HL-60 (cell line): ENCODE data around the gene SIX2.

ENCODE experiments used
- DNase-seq, 2 experiments: peaks; one replicate each; pipeline ENCODE4 v3.0.0-alpha.2; 2010 to 2020; ENCODE audit warnings: low read depth in 1 of 2, low spot score in 1 of 2
- H3K27ac ChIP-seq: fragments of 250-450 bp; sonication (Bioruptor Pico); replicated peaks from 2 replicates; pipeline ENCODE4 v1.5.1; 2020; ENCODE audit warnings: mild to moderate bottlenecking, moderate library complexity
- H3K27me3 ChIP-seq: fragments of 250-450 bp; sonication (Bioruptor Pico); 2 replicates; pipeline ENCODE4 v1.5.1; 2021; ENCODE audit warnings: mild to moderate bottlenecking, moderate library complexity; ENCODE audit not compliant: insufficient read depth, poor library complexity, severe bottlenecking
- H3K4me3 ChIP-seq: replicated peaks from 2 replicates; pipeline ENCODE4 v1.5.1; 2011; ENCODE audit warnings: mild to moderate bottlenecking, control low read depth, low read length; ENCODE audit not compliant: insufficient read depth
- CTCF ChIP-seq: IDR thresholded peaks from one replicate; pipeline ENCODE4 v1.5.1; 2011; ENCODE audit warnings: low read length, control low read depth, inconsistent platforms; ENCODE audit not compliant: insufficient read depth
- GABPA ChIP-seq: IDR thresholded peaks from 2 replicates; pipeline ENCODE4 v1.6.1; 2012; ENCODE audit warnings: low read depth
- POLR2AphosphoS5 ChIP-seq: IDR thresholded peaks from 2 replicates; pipeline ENCODE4 v1.6.1; 2012; ENCODE audit warnings: low read depth
- REST ChIP-seq: IDR thresholded peaks from 2 replicates; pipeline ENCODE4 v1.6.1; 2012; ENCODE audit warnings: low read depth; ENCODE audit not compliant: insufficient replicate concordance
- SPI1 ChIP-seq: IDR thresholded peaks from 2 replicates; pipeline ENCODE4 v1.6.1; 2012; ENCODE audit warnings: low read depth, mild to moderate bottlenecking, borderline replicate concordance

The SIX2 gene

GRCh38 chr2:45024097-45024496 is 14.8 kb upstream of the SIX2 start:
- Histone ChIP-seq H3K27ac (no peak overlapping the region), H3K4me3 (no peak overlapping the region), H3K27me3 (no peaks in the 10 kb centered on the region)
- no peak for DNase-seq
- no peak for TF ChIP-seq CTCF
- no peak for TF ChIP-seq SPI1
- TF ChIP-seq POLR2AphosphoS5, result no peak
- no peak for TF ChIP-seq GABPA
- TF ChIP-seq REST, result no peak

GRCh38 chr2:45020439-45020838 is 11.2 kb upstream of the SIX2 start:
- Histone ChIP-seq H3K27ac (no peak overlapping the region), H3K4me3 (no peak overlapping the region), H3K27me3 (peaks cover 2% of the 10 kb centered on the region)
- TF ChIP-seq SPI1, result no peak
- no peak for TF ChIP-seq REST
- no peak for TF ChIP-seq GABPA
- TF ChIP-seq CTCF, result no peak
- TF ChIP-seq POLR2AphosphoS5, result no peak
- DNase-seq, result no peak

GRCh38 chr2:45018023-45018422 is 8.8 kb upstream of the SIX2 start:
- Histone ChIP-seq H3K4me3 (no peak overlapping the region), H3K27ac (no peak overlapping the region), H3K27me3 (peaks cover 17% of the 10 kb centered on the region)
- no peak for TF ChIP-seq GABPA
- no peak for DNase-seq

- no peak for DNase-seq
- no peak overlapping the region for H3K27ac ChIP-seq
- H3K27me3 ChIP-seq, result peaks cover 48% of the 10 kb centered on the region
- TF ChIP-seq GABPA, result no peak
- no peak for TF ChIP-seq REST
- no peak overlapping the region for H3K4me3 ChIP-seq
These were observed 5.6 kb upstream of the SIX2 start for GRCh38 chr2:45014831-45015230.
